ENCODE measurements around the gene TSPAN15.
"Not testable (repeated sequence)": the region's sequence is repeated elsewhere in the genome, so short reads cannot be mapped to it uniquely, and the experiment has no call there.

TSPAN15 gene

DNA sequence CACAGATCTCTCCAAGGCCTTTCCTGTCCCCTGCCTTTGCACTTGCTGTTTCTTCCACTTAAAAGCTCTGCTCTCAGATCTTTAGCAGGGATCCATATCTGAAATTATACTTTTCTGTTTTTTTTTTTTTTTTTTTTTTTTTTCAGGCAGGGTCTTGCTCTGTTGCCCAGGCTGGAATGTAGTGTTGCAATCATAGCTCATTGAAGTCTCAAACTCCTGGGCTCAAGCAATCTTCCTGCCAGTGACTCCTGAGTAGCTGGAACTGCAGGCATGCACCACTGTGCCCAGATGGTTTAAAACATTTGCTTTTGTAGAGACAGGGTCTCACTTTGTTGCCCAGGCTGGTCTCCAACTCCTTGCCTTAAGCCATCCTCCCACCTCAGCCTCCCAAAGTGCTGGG is 5.0 kb upstream of the TSPAN15 start:
- DNase-seq (ENCODE audit: low read depth, low spot score), result peak; percentile 17

DNA sequence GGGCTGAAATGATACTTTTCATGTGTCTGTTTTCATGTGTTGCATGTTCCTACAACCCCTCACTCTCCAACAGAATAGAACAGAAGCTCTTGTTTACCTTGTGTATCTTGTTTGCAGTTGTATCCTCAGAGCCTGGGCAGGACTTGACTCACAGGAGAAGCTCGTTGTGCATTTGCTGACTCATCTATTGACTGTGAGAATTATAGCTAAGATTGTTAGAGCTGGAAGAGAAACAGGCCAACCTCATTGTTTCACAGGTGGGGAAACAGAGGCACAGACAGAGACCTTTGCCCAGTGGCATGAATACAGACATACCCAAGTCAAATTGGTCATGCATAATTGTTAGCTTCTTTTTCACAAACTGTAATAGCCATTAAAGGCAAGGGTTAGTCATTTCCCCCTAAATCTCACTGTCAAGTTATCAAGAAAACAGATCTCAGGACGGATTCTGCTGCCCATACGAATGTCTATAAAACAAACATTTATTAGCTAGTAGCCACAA is 4.6 kb upstream of the TSPAN15 start:
- DNase-seq (ENCODE audit: low read depth, low spot score), result peak; percentile 82

DNA sequence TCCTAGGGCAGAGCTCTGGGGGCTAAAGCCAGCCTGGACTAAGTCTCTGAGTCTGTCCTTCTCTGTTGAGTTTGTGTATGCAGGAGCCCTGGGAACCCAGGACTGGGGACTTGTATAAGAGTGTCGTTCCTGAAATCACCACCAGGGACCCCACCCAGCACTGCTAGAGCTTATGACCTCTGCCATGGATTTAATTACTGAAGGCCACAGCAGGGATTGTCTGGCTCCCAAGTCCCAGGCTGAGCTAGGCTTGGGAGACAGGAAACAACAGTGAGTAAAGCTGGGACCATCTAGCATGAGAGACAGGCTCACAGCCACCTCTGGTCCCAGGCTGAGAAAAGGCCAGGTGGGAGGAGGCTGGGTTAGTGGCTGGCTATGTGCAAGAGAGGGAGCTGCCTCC is 1.4 kb upstream of the TSPAN15 start:
- DNase-seq (ENCODE audit: low read depth, low spot score), result peak; percentile 50

DNA sequence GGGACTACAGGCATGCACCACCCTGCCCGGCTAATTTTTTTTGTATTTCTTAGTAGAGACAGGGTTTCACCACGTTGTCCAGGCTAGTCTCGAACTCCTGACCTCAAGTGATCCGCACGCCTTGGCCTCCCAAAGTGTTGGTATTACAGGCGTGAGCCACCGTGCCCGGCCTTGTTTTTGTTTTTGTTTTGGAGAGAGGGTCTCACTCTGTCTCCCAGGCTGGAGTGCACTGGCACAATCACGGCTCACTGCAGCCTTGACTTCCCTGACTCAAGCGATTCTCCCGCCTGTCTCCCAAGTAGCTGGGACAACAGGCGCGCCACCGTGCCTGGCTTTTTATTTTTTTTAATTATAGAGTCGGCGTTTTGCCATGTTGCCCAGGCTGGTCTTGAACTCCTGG is 870 bp upstream of the TSPAN15 start:
- DNase-seq (ENCODE audit: low read depth, low spot score), result not testable (repeated sequence)

DNA sequence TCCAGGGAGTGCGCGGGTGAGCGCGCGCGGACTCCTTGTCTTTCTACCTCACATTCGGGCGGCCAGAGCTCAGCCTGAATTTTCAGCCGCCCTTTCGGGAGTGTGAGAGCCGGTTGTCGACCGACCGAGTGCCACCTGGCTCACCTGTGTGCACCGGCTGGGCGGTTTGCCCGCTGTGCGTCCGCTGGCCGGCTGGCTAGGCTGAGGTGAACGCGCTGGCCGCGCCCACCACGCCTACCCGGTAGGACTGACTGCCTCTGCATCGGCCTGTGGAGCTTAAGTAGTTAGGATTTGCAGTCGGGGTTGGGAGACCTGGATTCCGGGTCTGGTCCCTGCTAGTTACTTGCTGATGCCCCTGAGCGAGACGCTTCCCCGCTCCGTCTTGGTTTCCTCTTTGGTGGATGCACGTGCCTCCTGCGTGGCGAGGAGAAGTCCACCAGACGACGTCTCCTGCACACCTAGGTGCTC is 553 bp downstream of the TSPAN15 start:
- DNase-seq (ENCODE audit: low read depth, low spot score), result peak; percentile 40

DNA sequence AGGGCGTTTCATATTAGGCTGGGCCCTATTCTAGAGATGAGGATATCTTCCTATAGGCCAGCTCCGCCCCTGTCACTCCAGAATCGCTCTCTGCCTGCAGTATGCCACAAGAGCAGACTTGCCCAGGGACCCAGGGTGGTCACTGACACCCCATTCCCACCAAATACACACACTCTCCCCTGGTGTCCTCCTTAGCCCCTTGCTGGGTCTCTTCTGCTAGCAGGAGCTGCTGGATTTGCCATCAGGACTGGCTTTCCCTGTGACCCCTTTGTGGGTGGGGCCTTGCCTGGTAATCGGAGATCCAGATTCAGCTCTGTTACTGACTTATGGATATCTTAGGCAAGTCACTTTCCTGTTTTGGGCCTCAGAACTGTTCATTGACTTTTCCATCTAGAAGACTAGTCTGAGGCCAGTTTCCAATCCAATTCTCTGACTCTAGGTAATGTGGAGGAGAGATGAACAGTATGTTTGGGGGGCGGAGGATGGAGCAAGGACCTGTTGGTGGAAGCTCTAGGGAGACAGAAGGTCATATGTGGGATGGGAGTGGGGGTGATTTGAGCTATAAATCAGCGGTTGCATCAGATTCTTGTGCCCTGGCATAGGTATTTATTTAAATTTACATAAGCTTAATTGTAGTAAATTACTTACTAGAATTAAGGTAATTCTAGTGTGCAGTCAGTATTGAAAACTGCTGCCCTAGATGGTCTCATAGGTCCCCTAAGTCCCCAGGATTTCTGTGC is 1.6 kb downstream of the TSPAN15 start:
- DNase-seq (ENCODE audit: low read depth, low spot score), result no peak

DNA sequence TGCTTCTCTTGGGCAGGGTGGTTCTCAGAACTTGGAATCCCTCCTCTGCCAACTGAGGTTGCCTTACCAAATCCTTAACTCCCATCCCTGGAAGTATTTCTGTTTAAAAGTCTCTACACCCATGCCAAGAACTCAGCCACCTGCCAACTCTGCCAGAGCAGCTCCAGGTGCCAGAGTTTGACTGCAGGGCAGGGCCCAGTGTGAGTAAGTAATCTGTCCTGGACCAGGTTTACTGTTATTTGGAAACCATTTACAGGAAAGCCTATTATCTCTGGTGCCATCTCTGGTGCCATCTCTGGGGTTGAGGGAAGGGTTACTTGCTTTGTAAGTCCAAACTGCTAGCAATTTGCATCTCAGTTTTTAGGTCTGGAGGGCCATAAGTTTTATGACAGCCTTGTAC is 2.5 kb downstream of the TSPAN15 start:
- no peak for DNase-seq (ENCODE audit: low read depth, low spot score)

DNA sequence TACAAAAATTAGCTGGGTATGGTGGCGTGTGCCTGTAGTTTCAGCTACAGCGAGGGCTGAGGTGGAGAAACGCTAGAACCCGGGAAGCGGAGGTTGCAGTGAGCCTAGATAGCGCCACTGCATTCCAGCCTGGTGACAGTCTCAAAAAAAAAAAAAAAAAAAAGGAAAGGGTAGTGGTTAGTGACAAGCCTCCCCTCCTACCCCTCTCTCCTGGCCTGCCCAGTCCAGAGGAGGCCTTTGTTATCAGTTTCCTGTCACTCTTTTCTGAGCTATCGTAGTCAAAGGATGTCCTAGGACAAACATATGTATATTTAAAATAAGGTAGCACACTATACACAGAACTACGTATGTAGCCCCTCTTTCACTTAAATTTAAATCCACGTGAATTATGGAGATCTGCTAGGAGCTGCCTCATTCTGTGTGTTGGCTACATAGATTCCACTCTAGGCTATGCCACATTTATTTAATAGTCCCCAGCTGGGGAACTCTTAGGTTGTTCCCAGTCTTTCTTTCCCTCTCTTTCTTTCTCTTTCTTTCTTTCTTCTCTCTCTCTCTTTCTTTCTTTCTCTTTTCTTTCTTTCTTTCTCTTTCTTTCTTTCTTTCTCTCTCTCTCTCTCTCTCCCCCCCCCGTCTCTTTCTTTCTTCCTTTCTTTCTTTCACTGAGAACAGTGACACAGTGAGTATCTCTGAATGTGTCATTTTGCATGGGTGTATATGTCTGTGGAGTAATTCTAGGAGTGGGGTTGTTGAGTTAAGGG is 3.9 kb downstream of the TSPAN15 start:
- no peak for DNase-seq (ENCODE audit: low read depth, low spot score)

DNA sequence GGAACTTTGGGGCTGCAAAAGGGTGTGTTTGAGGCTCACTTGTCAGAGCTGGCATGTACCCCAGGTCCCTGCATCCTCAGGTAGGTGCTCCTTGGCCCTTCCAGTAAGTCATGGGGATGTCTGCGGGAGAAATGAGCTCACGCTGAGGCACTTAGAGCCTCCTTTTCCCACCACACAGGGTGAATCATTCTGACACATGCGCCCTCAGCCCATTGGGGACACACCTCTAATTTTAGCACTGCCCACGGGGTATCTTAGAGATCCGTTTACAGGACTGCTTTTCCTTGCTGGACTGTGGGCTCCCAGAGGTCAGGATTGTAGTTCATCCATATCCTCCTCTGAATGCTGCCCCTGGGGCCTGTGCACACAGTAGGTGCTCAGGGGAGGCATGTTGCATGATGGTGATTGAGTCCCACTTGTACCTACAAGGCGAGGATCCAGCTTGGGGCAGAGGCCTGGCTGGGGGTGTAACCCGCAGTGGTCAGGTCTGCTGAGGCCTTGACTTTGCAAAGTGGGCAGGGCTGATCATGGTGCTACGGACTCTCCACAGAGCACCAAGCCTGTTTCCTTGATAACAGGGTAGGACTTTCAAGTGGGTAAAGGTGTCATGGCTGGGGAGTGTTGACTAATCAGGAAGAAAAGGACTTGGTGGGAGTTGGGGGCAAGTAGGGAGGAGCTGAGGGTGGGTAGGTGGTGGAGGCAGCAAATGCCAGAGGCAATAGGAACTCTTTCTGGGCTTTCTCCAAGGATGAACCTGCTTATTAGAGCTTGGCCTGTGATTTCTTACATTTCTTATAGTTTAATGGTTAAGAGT is 5.8 kb downstream of the TSPAN15 start:
- no peak for DNase-seq (ENCODE audit: low read depth, low spot score)

DNA sequence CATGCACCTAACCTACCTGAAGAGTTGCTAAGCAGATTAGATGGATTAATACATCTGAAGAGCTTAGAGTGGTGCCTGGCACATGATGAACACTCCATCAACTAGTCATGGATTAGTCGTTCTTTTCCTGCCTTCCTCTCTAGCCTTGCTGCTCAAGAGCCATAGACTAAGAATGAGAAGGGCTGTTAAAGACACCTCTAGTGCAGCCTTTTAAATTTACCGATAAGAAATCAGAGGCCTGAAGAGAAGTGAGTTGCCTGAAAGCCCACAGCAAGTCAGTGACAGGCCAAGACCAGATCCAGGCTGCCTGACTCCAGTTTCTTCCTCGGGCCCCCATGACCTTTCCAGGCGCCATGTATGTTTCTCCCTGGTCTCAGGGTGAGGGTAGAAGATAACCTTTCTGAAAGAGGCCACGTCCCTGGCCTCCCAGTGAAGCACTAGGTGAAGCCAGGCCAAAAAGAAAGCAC is 6.5 kb downstream of the TSPAN15 start:
- DNase-seq (ENCODE audit: low read depth, low spot score), result no peak

DNA sequence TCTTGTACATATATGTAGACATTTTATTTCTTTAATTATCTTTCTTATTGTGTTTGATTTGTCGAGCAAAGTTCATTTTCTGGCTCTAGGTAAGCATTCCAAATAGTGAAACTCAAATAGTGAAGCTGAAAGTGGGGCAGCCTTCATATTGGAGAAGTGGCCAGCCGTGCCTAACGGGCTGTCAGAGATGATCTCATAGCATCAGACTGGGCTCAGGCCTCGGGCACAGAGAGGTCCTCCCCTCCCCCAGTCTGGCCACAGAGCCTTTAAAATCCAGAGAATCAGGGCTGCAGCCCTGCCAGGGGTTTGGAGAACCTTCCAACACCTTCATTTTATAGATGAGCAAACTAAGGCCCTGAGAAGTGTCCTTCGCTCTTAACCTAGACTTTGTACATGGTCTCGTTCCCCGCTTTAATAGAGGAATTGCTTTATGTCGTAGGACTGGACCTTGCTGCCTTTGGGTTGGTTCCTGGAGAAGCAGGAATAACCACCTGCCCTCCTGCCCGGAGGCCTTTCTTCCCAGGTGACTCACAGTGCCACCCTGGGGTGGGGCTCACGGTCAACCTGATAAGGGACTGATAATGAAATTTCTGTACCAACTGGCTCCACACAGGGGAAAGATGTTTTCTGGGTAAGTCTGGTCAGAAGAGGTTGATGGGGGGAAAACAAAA is 7.3 kb downstream of the TSPAN15 start:
- DNase-seq (ENCODE audit: low read depth, low spot score), result peak; percentile 57

DNA sequence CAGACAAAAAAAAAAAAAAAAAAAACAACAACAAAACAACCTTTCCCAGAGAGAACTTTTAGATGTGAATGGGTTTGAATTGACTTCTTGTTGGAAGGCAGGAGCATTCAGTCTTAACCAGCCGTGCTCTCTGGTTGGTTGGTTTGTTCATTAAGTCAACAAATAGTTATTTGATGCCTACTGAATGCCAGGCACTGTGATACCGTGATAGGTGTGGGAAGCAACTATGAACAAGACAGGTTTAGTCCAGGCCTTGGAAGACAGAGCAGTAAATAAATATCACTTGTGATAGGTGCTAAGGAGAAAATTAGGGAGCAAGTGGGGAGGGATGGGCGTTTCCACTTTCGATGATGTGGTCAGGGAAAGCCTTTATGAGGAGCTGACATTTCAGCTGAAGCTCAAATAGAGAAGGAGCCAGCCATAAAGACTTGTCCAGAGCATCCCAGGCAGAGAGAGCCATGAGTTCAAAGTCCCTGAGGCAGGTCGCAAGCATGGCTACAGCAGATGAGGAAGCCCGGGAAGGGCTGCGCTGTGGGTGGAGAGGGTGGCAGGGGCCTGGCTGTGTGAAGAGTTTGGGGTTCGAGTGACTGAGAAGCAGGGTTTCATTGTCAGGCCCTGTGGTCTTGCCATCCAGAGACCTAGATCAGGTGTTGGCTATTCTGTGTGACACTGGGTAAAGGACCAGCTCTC is 8.0 kb downstream of the TSPAN15 start:
- no peak for DNase-seq (ENCODE audit: low read depth, low spot score)

DNA sequence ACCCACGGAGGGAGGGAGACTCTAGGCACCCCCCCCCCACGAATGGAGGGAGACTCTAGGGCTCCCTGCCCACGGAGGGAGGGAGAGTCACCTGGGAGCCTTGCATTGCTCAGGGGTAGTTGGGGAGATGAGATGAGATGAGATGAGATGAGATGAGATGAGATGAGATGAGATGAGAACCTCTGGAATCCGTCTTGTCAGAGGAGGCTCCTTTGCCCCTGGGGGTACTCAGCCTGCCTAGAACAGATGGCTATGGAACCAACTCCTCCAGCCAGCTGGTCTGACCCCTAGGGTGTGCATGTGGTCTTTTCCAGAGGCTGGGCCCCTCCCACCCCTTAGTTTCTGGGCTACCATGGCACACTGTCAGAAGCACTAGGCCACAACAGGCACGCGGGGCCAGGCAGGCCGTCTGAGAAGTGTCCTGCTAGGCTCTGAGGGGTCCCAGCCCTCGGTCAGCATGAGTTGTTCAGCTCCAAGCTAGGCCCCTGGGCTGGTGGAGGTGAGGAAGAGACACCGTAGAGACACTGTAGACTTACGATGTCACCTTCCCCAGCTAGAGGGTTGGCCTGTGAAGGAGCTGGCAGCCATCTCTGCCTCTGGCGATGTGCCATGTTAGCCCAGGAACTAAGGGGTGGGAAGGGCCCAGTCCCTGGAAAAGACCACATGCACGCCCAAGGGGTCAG is 8.8 kb downstream of the TSPAN15 start:
- no peak for DNase-seq (ENCODE audit: low read depth, low spot score)

DNA sequence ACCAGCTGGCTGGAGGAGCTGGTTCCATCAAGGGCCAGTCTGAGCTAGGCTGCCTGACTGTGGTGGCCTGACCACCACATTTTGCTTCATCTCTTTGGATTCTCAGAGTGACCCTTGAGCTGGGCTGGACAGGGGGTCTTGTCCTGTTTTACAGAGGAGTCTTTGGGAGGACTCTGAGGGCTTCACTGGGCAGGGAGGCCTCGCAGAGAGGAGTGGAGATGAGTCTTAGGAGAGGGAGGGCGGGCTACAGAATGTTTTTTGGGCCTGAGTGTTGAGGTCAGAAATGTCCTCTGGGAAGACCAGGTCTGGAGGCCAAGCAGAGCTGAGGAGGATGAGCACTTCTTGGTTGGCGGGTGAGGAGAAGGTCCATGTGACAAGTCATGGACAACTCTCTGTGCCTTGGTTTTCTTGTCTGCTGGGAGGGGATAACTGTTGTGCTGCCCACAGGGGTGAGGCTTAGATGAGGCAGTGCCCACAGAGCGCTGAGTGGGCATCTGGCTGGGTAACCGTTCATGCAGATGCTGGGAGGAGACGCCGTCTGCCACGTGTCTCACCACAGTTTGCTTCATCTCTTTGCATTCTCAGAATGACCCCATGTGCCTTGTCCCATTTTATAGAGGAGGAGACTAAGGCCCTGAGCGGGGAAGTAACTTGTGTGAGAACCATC is 9.4 kb downstream of the TSPAN15 start:
- DNase-seq (ENCODE audit: low read depth, low spot score), result no peak

DNA sequence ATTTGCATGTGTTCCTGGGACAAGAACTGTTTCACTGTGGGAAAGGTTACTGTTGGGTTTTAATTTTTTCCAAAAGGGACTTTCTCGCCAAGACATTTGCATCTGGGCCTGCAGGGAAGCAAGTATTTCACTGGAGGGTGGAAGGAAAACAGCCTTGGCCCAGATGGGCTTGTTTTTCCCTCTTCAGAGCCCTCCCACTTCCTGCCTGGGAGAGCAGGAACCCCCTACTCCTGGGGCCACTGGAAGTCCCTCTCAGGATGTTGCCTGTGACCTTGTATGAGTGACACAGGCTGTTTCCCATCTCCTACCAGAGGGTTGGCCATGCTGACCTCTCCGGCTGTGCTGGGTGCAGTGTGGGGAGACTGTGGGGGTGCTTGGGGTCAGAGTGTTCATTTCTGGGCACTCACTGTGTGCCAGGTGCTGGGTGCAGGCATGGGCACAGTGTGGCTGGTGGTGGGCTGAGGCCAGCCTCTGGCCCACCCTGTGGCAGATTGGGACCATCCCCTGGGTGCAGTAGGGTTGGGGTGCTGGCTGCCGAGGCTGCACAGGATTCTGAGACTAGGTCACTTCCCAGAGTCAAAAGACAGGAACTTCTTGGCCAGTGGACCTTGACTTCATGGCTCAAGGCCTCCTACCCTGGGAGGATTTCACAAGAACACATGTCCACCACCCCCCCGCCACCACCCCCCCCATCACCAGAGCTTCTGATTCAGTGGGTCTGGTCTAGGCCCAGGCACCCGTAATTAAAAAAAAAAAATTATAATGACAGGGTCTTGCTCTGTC is 10.2 kb downstream of the TSPAN15 start:
- no peak for DNase-seq (ENCODE audit: low read depth, low spot score)

DNA sequence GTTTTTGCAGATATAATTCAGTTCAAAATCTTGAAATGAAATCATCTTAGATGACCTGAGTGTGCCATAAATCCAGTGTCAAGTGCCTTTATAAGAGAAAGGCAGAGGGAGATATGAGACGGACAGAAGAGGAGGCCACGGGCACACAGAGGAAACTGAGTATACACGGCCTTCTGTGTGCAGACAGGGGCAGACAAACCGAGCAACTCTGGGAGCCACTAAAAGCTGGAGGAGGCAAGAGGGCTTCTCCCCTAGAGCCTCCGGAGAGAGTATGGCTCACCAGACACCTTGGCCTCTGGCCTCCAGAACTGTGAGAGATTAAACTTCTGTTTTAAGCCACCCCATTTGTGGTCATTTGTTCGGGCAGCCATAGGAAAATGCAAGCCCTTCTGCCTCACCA is 12.6 kb downstream of the TSPAN15 start:
- no peak for DNase-seq (ENCODE audit: low read depth, low spot score)

DNA sequence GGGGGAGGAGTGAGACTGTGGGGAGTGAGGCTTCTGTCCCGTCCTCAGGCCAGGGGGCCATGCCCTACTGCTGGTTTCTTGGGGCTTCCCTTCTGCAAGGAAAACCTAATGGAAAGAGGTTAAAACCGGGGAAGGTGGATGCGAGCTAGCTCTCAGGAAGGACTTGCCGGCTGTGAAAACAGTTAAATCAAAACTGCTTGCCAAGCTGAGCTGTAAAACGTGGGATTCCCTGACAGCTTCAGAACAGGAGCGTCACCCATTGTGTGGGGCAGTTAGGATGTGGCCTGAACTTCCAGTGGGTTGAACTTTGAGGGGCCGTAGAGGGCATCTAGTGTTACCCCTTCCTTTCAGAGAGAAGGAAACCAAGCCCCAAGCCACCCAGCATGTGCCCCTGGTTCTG is 13.1 kb downstream of the TSPAN15 start:
- DNase-seq (ENCODE audit: low read depth, low spot score), result no peak

DNA sequence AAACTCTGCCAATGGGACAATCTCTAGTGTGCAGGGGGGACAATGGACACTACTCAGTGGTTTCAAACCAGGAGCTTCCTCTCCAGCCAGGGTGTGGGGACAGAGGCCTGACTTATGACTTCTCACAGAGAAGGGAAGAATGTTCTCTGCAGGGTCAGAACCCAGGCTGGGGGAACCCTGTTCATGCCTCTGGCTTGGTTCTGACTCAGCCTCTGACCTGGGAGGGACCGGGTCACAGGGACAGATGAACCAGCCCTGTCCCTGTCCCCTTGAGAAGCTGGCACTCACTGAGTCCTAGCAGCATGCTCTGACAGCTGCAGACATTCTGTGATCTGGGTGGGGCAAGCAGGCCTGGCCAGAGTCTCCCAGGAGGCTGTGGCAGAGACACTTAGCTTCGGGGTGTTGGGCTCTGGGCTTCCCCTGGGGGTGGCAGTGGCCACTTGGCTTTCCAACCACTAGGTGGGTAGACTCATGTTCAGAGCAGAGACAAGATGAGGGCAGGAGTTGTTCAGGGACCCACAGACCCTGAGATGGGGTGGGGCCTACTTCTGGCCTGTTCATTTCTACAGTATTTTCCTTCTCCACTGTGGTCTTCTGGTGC is 13.6 kb downstream of the TSPAN15 start:
- DNase-seq (ENCODE audit: low read depth, low spot score), result no peak
